Midbrain (tissue), 1 donor: Measurements from ENCODE around the gene CGAS.
"Not testable (repeated sequence)": the region's sequence is repeated elsewhere in the genome, so short reads cannot be mapped to it uniquely, and the experiment has no call there.

Experiments used
- DNase-seq: peaks from one replicate; lab custom pipeline; 2025; lab: John Stamatoyannopoulos, UW

The CGAS gene

GRCh38 chr6:73395875-73396274, 56.2 kb downstream of the CGAS start:
- no peak for DNase-seq

GRCh38 chr6:73394577-73395354, 57.3 kb downstream of the CGAS start, which contains the start of gene DDX43:
DDX43 (plus strand) TSS chr6:73394828; CDS start chr6:73394906, 78 bp downstream.
- no peak for DNase-seq

- no peak for DNase-seq
These were observed 58.8 kb downstream of the CGAS start for GRCh38 chr6:73393278-73393677.

- not testable (repeated sequence) for DNase-seq
These were observed 59.9 kb downstream of the CGAS start for GRCh38 chr6:73392188-73392587.

GRCh38 chr6:73391675-73392074, 60.4 kb downstream of the CGAS start:
- no peak for DNase-seq

- DNase-seq: no peak
These were observed 62.2 kb downstream of the CGAS start for GRCh38 chr6:73389854-73390253.

DNA sequence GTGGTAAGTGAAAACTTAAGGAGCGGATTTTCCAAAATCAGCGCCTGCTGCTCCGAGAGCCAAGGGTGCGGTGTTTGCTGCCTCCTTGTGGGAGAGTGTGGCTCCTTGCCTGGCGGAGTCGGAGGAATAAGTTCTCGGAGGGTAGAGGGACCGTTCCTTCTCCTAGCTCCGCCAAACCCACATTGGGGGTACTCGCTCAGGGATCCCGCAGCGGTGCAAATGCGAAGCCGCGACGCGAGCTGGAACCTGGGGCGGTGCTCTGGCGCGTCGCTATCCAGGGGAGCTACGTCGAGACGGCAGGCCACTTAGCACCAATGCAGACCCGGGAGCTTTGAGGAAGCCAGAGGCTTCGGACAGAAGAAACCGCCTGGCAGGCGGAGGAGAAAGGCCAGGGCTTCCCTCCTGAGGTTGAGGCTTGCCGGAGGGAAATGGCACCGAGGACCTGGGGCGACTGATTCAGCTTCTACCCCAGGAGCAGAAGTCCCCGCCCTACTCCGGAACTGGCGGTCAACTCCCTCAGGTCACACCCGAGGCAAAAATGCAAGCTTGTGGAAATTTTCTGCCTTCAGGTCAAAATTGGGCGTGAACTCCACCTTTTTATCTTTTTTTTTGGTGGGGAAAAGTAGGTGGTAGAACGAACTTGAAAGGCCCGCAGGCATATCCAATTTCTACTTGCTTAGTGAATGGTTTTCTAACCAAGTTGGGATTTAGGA, 63.1 kb downstream of the CGAS start:
- peak; percentile 12 for DNase-seq

DNA sequence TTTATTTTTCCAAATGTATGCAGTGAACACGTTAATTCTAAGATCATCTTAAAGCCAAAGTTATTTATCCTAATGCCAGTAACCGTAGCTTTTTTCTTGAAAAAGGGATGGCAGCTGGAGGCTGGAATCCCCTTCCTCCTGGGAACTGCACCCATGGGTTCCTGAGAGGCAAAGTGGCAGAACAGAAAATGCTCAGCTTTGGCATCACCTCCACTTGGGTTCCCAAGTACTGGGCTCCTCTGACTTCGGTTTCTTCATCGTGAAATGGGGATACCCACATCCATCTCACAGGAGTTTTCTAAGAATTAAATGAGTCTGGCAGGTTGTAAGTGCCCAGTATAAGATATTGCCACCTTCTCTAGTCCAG, 63.7 kb downstream of the CGAS start:
- DNase-seq: no peak

DNA sequence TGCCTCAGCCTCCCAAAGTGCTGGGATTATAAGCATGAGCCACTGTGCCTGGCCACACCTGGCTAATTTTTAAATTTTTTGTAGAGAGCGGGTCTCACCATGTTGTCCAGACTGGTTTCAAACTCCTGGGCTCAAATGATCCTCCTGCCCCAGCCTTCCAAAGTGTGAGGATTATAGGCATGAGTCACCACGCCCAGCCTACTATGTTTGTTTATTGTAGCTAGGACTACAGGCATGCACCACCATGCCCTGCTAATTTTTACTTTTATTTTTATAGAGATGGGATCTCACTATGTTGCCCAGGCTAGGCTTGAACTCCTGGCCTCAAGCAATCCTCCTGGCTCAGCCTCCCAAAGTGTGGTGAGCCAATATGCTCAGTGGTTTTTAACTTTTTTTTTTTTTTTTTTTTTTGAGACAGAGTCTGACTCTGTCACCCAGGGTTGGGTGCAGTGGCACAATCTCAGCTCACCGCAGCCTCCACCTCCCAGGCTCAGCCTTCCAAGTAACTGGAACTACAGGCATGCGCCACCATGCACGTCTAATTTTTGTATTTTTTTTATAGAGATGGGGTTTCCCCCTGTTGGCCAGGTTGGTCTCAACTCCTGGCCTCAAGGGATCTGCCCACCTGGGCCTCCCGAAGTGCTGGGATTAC, 69.5 kb downstream of the CGAS start:
- no peak for DNase-seq

DNA sequence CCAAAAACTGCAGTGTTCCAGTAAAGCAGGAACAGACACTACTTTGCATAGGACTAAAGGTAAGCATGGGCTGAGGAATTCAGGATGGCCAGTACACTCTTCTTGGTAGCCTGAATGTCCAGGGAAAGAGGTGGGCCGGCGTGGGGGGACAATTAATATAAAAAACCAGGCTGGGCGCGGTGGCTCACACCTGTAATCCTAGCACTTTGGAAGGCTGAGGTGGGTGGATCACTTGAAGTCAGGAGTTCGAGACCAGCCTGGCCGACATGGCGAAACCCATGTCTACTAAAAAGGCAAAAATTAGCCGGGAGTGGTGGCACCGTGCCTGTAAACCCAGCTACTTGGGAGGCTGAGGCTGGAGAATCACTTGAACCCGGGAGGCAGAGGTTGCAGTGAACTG, 70.6 kb downstream of the CGAS start:
- not testable (repeated sequence) for DNase-seq

DNA sequence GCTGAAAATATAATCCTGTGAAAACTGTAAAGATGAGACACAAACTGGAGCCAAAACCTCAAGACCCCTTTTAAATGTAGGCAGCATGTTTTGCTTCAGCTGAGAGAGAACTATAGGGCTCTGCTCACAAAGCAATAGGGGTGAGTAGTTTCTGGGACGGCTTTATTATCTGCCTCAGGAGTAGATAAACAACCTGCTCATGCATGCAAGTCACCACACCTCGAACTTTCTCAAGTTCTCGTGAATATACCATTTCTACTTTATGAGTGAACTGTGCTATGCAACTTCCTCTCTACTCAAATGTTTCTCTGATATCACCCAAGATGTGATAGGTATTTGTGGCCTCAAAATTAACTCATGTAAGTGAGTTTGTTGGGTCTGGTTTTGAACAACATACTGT, 74.9 kb downstream of the CGAS start:
- DNase-seq: no peak

GRCh38 chr6:73375216-73375615, 76.9 kb downstream of the CGAS start:
- DNase-seq: no peak
